GM23338 (cell line): ENCODE data around the gene ADRA2B. TPM values are rescaled to one million over a fixed set of nuclear protein-coding genes. Genes with fewer than 3 reads are reported as not detected.
A peak's percentile ranks its signal among the peaks of the same experiment; 100 is the strongest.

Experiments used
- ATAC-seq: fragments of 200-7000 bp; cut with Tn5 transposase; 3 replicates; pipeline ENCODE4 v1.9.1; 2020
- DNase-seq: peaks from one replicate; pipeline ENCODE4 v3.0.0-alpha.2; 2015; ENCODE audit warnings: low spot score
- H2AFZ ChIP-seq: fragments of 200-600 bp; sonication (generic); 2 replicates; pipeline ENCODE4 v1.8.0; 2016; ENCODE audit warnings: antibody characterized with exemption, mild to moderate bottlenecking, moderate library complexity
- H3F3A ChIP-seq: fragments of 200-600 bp; sonication (generic); replicated peaks from 2 replicates; pipeline ENCODE4 v1.8.0; 2017; ENCODE audit warnings: antibody characterized with exemption, mixed run types, low read depth
- H3K27ac ChIP-seq: fragments of 200-600 bp; sonication (generic); 2 replicates; pipeline ENCODE4 v1.6.1; 2016; ENCODE audit warnings: low read depth
- H3K27me3 ChIP-seq: fragments of 200-600 bp; sonication (generic); 2 replicates; pipeline ENCODE4 v1.8.0; 2016; ENCODE audit warnings: mild to moderate bottlenecking, mixed run types, moderate library complexity; ENCODE audit not compliant: insufficient read depth
- H3K36me3 ChIP-seq: fragments of 200-600 bp; sonication (generic); 2 replicates; pipeline ENCODE4 v1.8.0; 2016; ENCODE audit warnings: mild to moderate bottlenecking; ENCODE audit not compliant: insufficient read depth
- H3K4me1 ChIP-seq: fragments of 200-600 bp; sonication (generic); 2 replicates; pipeline ENCODE4 v1.8.0; 2016; ENCODE audit warnings: mild to moderate bottlenecking, moderate library complexity; ENCODE audit not compliant: insufficient read depth
- H3K4me2 ChIP-seq: fragments of 200-600 bp; sonication (generic); 2 replicates; pipeline ENCODE4 v1.7.1; 2017; ENCODE audit warnings: mixed run types
- H3K4me3 ChIP-seq: fragments of 200-600 bp; sonication (generic); 2 replicates; pipeline ENCODE4 v1.6.1; 2016; ENCODE audit warnings: mixed run types
- H3K79me2 ChIP-seq: fragments of 200-600 bp; sonication (generic); replicated peaks from 2 replicates; pipeline ENCODE4 v1.8.0; 2017; ENCODE audit warnings: mild to moderate bottlenecking; ENCODE audit not compliant: insufficient read depth
- H3K9me2 ChIP-seq: fragments of 200-600 bp; sonication (generic); 2 replicates; pipeline ENCODE4 v1.8.0; 2017; ENCODE audit not compliant: insufficient read depth
- H4K20me1 ChIP-seq: fragments of 200-600 bp; sonication (generic); replicated peaks from 2 replicates; pipeline ENCODE4 v1.8.0; 2017; ENCODE audit warnings: mild to moderate bottlenecking; ENCODE audit not compliant: insufficient read depth
- H3K27ac Mint-ChIP-seq: 2 replicates; pipeline ENCODE4 v1.8.0; 2020; ENCODE audit warnings: inconsistent platforms, mild to moderate bottlenecking, moderate library complexity, mixed read lengths
- H3K27me3 Mint-ChIP-seq: 3 replicates; pipeline ENCODE4 v1.8.0; 2022; ENCODE audit warnings: low read depth, mild to moderate bottlenecking, moderate library complexity, mixed read lengths, inconsistent platforms; ENCODE audit not compliant: insufficient read depth, poor library complexity
- H3K36me3 Mint-ChIP-seq: 3 replicates; pipeline ENCODE4 v1.8.0; 2021; ENCODE audit warnings: low read depth, mild to moderate bottlenecking, inconsistent platforms, moderate library complexity, mixed read lengths
- H3K4me1 Mint-ChIP-seq: 3 replicates; pipeline ENCODE4 v1.8.0; 2020; ENCODE audit warnings: mild to moderate bottlenecking, inconsistent platforms, mixed read lengths
- H3K4me3 Mint-ChIP-seq: 3 replicates; pipeline ENCODE4 v1.8.0; 2021; ENCODE audit warnings: moderate library complexity, mild to moderate bottlenecking, inconsistent platforms, mixed read lengths
- H3K9me3 Mint-ChIP-seq: 3 replicates; pipeline ENCODE4 v1.8.0; 2020; ENCODE audit warnings: moderate library complexity, mild to moderate bottlenecking, inconsistent platforms, mixed read lengths
- EZH2phosphoT487 ChIP-seq: fragments of 200-600 bp; sonication (generic); IDR thresholded peaks from one replicate; pipeline ENCODE4 v1.8.1; 2018; ENCODE audit warnings: antibody characterized with exemption; ENCODE audit not compliant: unreplicated experiment
- JUNB ChIP-seq: IDR thresholded peaks from one replicate; pipeline ENCODE4 v1.6.1; 2016; ENCODE audit warnings: antibody characterized with exemption; ENCODE audit not compliant: unreplicated experiment
- NANOG ChIP-seq: IDR thresholded peaks from 2 replicates; pipeline ENCODE4 v1.6.1; 2016; ENCODE audit warnings: antibody characterized with exemption, borderline replicate concordance
- POLR2AphosphoS5 ChIP-seq: IDR thresholded peaks from 2 replicates; pipeline ENCODE4 v1.6.1; 2016; ENCODE audit warnings: antibody characterized with exemption, low read depth
- ZNF331 ChIP-seq: fragments of 250-450 bp; sonication (Bioruptor Pico); IDR thresholded peaks from 2 replicates; pipeline ENCODE4 v1.5.0; 2020; ENCODE audit warnings: low read depth, mild to moderate bottlenecking, moderate library complexity
- polyA plus RNA-seq: library from polyadenylated mRNA; unstranded; fragments of >200 nt; fragmentation: Nextera tagmentation; extraction: Ambion mirVana; gene quantifications from 2 replicates; pipeline ENCODE4 v1.2.1, GENCODE V29; 2016
- total RNA-seq: library from RNA; depleted of rRNA; stranded (reverse); fragments of >200 nt; shearing (Covaris generic); gene quantifications from 2 replicates; pipeline ENCODE4 v1.2.3, GENCODE V29; 2014
- TF ChIP-seq, protein P1 (sequence below), 2 experiments: fragments of 200-600 bp in 1 of 2; sonication (generic) in 1 of 2; conservative IDR thresholded peaks; 2 replicates each; pipeline versions ENCODE4 v1.5.1 to v1.6.1; 2016 to 2017; ENCODE audit warnings: antibody characterized with exemption in 2 of 2, low read depth in 2 of 2, mild to moderate bottlenecking in 2 of 2, moderate library complexity in 1 of 2

ADRA2B gene
- total and polyA plus RNA-seq, 2 experiments from 2014 or later: 1.7 to 5.9 TPM

DNA sequence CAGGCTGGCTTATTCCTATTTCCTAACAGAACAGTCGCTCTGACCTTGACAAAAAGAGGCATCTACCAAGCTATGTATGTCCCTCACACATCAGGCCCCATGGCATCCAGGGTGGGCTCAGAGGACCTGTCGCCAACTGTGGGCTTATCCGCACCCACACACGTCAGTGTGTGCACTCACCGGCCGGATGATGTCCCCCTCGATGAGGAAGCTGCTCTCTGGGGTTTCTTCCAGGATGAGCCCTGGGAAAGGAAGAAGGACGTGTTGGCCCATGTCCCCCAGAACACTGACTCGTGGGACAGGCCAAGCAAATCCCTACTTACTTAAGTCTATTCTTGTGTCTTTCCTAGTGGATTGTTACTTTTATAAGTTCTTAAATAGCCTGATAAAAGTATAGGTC is 18.8 kb upstream of the ADRA2B start:
- Histone ChIP-seq H3K27ac (no peak overlapping the region), H3K36me3 (no peaks in the 10 kb centered on the region), H3K9me2 (no peaks in the 10 kb centered on the region), H4K20me1 (no peaks in the 10 kb centered on the region), H2AFZ (no peak overlapping the region), H3K4me2 (no peak overlapping the region), H3K4me1 (peaks cover 11% of the 10 kb centered on the region; the same call in 1 of the 2 replicates), H3K79me2 (no peaks in the 10 kb centered on the region), H3K4me3 (no peak overlapping the region), H3K27me3 (no peaks in the 10 kb centered on the region), H3F3A (0 out of 2 replicates have a peak, but pooled peaks cover 4% of the 10 kb centered on the region)
- Mint-ChIP-seq H3K27ac (no peak overlapping the region), H3K36me3 (no peaks in the 10 kb centered on the region), H3K27me3 (peaks cover 8% of the 10 kb centered on the region), H3K4me3 (no peak overlapping the region), H3K9me3 (no peaks in the 10 kb centered on the region), H3K4me1 (peaks cover 11% of the 10 kb centered on the region)
- ATAC-seq: no peak
- TF ChIP-seq, protein P1, sequence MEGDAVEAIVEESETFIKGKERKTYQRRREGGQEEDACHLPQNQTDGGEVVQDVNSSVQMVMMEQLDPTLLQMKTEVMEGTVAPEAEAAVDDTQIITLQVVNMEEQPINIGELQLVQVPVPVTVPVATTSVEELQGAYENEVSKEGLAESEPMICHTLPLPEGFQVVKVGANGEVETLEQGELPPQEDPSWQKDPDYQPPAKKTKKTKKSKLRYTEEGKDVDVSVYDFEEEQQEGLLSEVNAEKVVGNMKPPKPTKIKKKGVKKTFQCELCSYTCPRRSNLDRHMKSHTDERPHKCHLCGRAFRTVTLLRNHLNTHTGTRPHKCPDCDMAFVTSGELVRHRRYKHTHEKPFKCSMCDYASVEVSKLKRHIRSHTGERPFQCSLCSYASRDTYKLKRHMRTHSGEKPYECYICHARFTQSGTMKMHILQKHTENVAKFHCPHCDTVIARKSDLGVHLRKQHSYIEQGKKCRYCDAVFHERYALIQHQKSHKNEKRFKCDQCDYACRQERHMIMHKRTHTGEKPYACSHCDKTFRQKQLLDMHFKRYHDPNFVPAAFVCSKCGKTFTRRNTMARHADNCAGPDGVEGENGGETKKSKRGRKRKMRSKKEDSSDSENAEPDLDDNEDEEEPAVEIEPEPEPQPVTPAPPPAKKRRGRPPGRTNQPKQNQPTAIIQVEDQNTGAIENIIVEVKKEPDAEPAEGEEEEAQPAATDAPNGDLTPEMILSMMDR (conservative IDR thresholded peaks at IDR 0.05; ENCODE audit: low read depth in 2 of 2): no peak
- TF ChIP-seq ZNF331 (CRISPR knock-in tag) (no peak), EZH2phosphoT487 (no peak), JUNB (no peak)
- DNase-seq: no peak

DNA sequence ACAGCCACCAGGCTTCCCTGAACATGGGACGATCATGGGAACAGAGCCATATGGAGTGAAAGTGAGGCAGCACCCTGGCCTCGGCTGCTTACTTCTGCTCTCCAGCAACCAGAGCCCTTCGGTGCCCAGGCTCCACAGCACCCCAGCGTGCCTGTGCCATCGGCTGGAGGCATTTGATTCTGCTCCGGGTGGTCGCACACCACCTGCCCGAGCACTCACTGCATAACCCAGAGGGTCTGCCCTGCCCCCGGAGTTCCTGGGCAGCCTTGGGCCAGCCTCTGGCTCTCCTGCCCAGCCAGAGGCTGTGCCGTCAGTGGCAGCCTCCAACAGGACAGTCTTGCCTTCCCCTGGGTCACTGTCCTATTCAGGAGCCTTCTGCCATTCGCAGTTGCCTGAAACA is 18.1 kb upstream of the ADRA2B start:
- no peak overlapping the region for H3K4me2 ChIP-seq
- no peaks in the 10 kb centered on the region for H3K9me3 Mint-ChIP-seq

DNA sequence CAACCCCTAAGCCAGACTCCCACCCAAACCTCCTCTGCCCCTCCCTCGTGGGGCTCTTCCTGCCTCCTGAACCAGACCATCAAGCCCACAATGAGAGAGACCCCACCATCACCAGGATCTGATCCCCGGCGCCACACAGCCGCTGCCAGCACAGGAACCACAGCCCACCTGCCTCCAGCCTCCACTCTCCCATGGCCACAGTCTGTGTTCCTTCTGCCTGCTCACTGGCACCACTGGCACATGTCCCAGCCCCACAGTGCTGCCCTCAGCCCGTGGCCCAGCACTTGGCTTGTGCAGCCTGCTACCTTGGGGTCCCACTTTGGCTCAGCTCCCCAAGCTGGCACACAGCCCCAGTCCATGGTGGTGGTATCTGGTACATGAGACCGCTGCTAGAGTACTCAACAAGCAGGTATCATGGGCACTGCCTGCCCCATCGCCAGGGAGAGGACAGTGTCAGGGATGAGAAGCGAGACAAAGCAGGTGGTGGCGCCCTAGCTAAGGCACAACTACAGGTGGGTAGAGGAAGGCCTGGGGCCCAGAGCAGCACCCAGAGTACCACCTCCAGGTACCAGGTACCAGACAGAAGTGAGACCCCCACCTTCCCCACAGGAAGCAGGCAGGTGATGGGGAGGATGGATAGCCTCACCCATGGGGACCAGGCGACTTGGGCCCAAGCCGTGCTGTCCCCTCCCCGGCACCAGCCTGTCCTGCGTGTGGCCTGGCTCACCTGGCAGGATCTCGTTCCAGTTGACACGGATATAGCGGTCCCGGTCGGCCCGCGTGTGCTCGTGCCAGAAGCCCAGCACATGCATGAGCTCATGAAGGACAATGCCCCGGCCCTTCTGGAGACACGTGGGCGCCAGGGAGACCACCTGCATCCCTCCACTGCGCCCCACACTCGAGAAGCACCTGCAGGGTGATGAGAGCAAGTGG is 15.7 kb upstream of the ADRA2B start:
- H3K9me2 ChIP-seq: no peaks in the 10 kb centered on the region
- Mint-ChIP-seq H3K9me3 (no peaks in the 10 kb centered on the region), H3K36me3 (no peaks in the 10 kb centered on the region), H3K4me3 (no peak overlapping the region), H3K27me3 (peaks cover 5% of the 10 kb centered on the region), H3K27ac (no peak overlapping the region; the same call in 1 of the 2 replicates), H3K4me1 (no peaks in the 10 kb centered on the region; the same call in 2 of the 3 replicates)
- DNase-seq (no peak), ATAC-seq (no peak)
- H2AFZ ChIP-seq: no peak overlapping the region
- no peak for TF ChIP-seq POLR2AphosphoS5
- TF ChIP-seq, protein P1 (conservative IDR thresholded peaks at IDR 0.05; ENCODE audit: low read depth in 2 of 2): 0 out of 4 replicates have a peak, but pooled peaks of 1 of the 2 experiments have one; percentile 7
- no peak overlapping the region for H3K27ac ChIP-seq
- H3F3A ChIP-seq: no peaks in the 10 kb centered on the region
- H3K4me3 ChIP-seq: no peak overlapping the region
- H3K4me1 ChIP-seq: no peaks in the 10 kb centered on the region
- H3K36me3 ChIP-seq: no peaks in the 10 kb centered on the region
- no peaks in the 10 kb centered on the region for H3K27me3 ChIP-seq
- no peaks in the 10 kb centered on the region for H3K79me2 ChIP-seq
- no peak overlapping the region for H3K4me2 ChIP-seq
- H4K20me1 ChIP-seq: no peaks in the 10 kb centered on the region

More for the DNA sequence above, 18.1 kb upstream of the ADRA2B start:
- Mint-ChIP-seq H3K27ac (no peak overlapping the region), H3K27me3 (peaks cover 8% of the 10 kb centered on the region), H3K4me1 (peaks cover 10% of the 10 kb centered on the region), H3K36me3 (no peaks in the 10 kb centered on the region), H3K4me3 (no peak overlapping the region)
- Histone ChIP-seq H3K36me3 (no peaks in the 10 kb centered on the region), H3K4me1 (peaks cover 10% of the 10 kb centered on the region; the same call in 1 of the 2 replicates), H3K4me3 (no peak overlapping the region), H2AFZ (no peak overlapping the region), H3K9me2 (no peaks in the 10 kb centered on the region), H3K79me2 (no peaks in the 10 kb centered on the region), H3K27me3 (no peaks in the 10 kb centered on the region), H4K20me1 (no peaks in the 10 kb centered on the region), H3F3A (0 out of 2 replicates have a peak, but pooled peaks cover 4% of the 10 kb centered on the region), H3K27ac (no peak overlapping the region)
- no peak for ATAC-seq
- TF ChIP-seq EZH2phosphoT487 (no peak), NANOG (no peak)
- no peak for DNase-seq
